Stimulated activated memory B cell treated with anti-CD40 and anti-IgM and Interleukin-4, amounts not matched to agents 10 μg/mL and 1 μg/mL and 100 μg/mL, for 72 hours (primary cell): Measurements from ENCODE around the gene ASTN2.

Experiments used
- ATAC-seq: fragments of 150-1000 bp; cut with Tn5 transposase; 2 replicates; pipeline ENCODE4 v1.10.0; 2021
- H3K27ac Mint-ChIP-seq: one replicate; pipeline ENCODE4 v1.8.0; 2022; ENCODE audit warnings: mild to moderate bottlenecking, mixed read lengths
- H3K27me3 Mint-ChIP-seq: one replicate; pipeline ENCODE4 v1.8.0; 2022; ENCODE audit warnings: mixed read lengths
- H3K36me3 Mint-ChIP-seq: one replicate; pipeline ENCODE4 v1.8.0; 2022; ENCODE audit warnings: mixed read lengths
- H3K4me1 Mint-ChIP-seq: one replicate; pipeline ENCODE4 v1.8.0; 2022; ENCODE audit warnings: mixed read lengths
- H3K4me3 Mint-ChIP-seq: one replicate; pipeline ENCODE4 v1.8.0; 2022; ENCODE audit warnings: mild to moderate bottlenecking, moderate library complexity, mixed read lengths
- H3K9me3 Mint-ChIP-seq: one replicate; pipeline ENCODE4 v1.8.0; 2022; ENCODE audit warnings: mixed read lengths

ASTN2 gene

DNA sequence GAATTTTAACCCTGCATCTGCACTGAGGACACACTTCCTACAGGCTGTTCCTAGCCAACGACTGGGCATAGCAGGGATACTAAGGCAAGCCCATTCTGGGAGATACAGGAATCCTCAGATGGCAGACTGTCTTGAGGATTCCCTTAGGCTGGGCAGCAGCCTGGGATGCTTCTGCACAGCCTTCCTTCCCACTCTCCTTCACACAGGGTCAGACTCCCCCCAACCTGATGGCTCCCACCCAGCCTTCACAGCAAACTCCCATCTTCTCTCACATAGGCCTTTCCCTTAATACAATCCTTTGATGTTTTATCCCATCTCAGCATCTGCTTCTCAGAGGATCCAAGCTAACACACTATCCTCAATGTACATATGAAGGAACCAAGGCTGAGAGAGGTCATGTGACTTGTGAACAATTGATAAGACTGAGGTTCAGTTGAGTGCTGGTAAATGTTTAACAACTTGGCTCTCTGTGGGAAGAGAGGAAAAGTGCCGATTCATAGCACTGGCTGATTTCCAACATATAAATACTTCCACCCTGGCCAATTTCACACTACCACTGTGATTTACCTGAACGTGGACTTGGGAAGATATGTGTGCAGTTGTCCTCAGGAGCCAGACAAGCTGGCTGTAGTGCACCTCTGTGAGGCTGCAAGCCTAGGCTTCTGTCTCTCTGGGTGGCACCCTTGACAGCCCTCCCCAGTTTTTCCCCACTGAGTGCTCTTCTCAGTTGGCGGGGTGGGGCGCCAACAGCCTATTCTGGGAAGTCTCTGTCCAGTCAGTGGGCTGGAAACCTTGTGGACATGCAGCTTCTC, 848.0 kb downstream of the ASTN2 start:
- ATAC-seq, result no peak
- Mint-ChIP-seq H3K9me3 (peaks cover 2% of the 10 kb centered on the region), H3K27ac (no peak overlapping the region), H3K4me1 (no peaks in the 10 kb centered on the region), H3K27me3 (no peaks in the 10 kb centered on the region), H3K4me3 (no peak overlapping the region), H3K36me3 (peaks cover 6% of the 10 kb centered on the region)

DNA sequence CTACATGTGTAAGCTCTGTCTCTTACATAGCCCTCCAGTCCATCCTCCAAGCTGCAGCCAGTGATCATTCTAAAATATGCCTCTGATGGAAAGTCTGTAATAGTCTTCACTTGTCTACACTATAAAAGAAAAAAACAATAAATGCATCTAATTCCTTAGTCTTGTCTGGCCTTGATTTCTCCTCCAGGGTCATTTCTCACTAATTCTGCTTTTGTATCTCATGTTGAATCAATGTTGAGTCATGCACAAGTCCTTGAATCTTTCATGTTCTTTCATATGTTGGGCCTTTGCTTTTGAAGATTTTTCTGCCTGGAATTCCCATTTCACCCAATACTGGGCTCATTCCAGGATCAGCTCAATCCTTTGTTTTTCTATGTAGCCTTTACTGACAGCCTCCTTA, 848.9 kb downstream of the ASTN2 start:
- Mint-ChIP-seq H3K27me3 (no peaks in the 10 kb centered on the region), H3K36me3 (peaks cover 6% of the 10 kb centered on the region), H3K4me1 (no peaks in the 10 kb centered on the region), H3K27ac (no peak overlapping the region), H3K4me3 (no peak overlapping the region), H3K9me3 (peaks cover 2% of the 10 kb centered on the region)
- no peak for ATAC-seq

DNA sequence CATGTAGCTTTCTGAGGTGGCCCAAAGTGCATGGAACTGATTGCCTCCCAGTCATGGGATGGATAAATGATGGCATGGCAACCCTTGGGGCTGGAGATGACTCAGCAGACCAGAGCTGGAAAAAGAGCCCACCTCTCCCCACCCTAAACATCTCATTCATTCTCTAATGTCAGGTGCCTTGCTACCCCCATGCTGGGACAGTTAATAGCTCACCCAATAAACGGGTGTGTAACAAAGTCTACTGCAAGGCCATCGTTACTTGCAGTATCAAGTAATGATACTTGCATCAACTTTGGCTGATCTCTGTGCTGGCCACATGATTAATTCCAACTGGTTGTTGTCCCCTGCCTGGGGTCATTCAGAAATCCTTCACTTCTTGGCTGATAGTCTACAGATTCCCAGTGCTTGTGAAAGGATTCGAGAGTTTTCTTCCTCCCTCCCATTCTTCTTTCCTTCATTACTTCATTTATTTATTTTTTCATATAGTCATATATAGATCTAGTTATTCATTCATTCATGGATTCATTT, 850.5 kb downstream of the ASTN2 start:
- Mint-ChIP-seq H3K9me3 (peaks cover 2% of the 10 kb centered on the region), H3K4me1 (no peaks in the 10 kb centered on the region), H3K27ac (no peak overlapping the region), H3K4me3 (no peak overlapping the region), H3K36me3 (peaks cover 6% of the 10 kb centered on the region), H3K27me3 (no peaks in the 10 kb centered on the region)
- no peak for ATAC-seq

DNA sequence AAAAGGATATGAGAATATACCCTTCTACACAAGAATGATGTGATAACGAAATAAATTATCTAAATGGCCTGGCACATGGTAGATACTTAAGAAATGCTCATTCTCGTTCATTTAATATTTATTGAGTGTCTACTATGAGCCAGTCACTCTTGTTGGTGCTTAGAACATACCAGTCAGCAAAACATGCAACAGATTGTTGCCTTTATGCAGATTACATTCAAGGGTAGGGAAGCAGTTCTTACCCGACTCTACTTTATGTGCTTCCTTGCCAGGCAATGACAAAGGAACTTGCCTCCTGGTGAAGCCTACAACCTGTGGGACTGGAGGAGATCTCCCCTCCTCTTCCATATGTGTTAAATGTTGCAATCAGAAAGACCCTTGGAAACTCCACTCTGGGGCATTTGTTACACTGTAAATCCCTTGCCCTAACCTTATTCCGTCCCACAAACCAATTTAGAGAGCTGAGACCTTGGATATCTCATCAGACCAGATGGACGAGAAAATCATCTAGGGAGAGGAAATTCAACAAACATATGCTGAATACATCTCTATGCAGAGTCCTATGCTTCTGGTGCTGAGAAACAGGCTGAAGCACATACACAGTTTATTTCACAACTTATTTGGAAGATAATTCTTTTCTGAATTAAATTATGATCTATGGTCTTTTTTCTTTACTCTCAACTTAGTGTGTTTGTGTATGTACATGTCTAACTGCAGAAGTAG, 855.9 kb downstream of the ASTN2 start:
- no peak for ATAC-seq
- Mint-ChIP-seq H3K9me3 (peaks cover 2% of the 10 kb centered on the region), H3K27ac (no peak overlapping the region), H3K4me1 (no peaks in the 10 kb centered on the region), H3K36me3 (peaks cover 6% of the 10 kb centered on the region), H3K27me3 (no peaks in the 10 kb centered on the region), H3K4me3 (no peak overlapping the region)

DNA sequence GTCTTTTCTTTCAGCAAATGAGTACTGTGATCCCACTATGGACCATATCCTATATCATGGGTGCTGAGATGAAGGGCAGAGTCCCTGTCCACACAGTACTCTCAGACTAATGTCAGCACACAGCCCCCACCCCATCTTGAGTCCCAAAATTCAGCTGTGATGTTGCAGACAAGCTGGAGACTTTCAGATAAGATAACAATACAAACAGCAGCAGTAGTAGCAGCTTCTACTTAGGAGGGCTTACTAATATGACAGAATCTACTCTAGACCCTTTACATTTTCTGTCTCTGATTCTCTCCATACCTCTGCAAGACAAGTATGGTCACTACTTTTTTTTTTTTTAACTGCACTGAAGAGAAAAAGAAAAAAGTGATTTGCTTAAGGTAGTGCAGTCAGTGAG, 856.8 kb downstream of the ASTN2 start:
- H3K36me3 Mint-ChIP-seq, result no peaks in the 10 kb centered on the region
- H3K27ac Mint-ChIP-seq, result no peak overlapping the region
- H3K4me1 Mint-ChIP-seq, result no peaks in the 10 kb centered on the region
- no peak for ATAC-seq
- no peaks in the 10 kb centered on the region for H3K9me3 Mint-ChIP-seq
- H3K27me3 Mint-ChIP-seq, result no peaks in the 10 kb centered on the region
- no peak overlapping the region for H3K4me3 Mint-ChIP-seq

DNA sequence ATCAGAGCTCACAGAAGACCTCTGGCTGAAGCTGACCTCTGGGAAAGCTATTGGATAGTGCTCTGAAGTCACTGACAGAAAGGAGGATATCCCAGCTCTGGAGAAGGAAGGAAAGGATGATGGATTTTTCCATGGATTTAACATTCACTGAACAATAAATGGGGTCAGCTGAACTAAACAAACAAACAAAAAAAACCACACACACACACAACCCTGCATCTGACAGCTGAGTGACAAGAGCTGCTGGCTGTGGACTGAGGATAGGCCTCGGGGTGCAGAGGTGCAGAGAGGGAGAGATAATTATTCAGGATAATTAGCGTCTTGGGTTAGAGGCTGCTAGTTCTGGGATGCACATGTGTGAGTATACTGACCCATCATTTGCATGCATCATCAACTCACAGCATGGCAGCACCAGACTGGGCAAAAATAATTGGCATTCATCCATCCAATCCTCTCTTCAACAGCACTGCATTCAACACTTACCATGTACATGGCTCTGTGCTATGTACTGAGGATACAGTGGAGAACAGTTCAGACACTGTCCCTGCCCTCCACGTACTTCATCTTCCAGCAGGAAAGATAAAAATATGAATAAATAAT, 859.2 kb downstream of the ASTN2 start:
- Mint-ChIP-seq H3K27ac (no peak overlapping the region), H3K36me3 (no peaks in the 10 kb centered on the region), H3K4me1 (no peaks in the 10 kb centered on the region), H3K9me3 (no peaks in the 10 kb centered on the region), H3K27me3 (no peaks in the 10 kb centered on the region), H3K4me3 (no peak overlapping the region)
- no peak for ATAC-seq

DNA sequence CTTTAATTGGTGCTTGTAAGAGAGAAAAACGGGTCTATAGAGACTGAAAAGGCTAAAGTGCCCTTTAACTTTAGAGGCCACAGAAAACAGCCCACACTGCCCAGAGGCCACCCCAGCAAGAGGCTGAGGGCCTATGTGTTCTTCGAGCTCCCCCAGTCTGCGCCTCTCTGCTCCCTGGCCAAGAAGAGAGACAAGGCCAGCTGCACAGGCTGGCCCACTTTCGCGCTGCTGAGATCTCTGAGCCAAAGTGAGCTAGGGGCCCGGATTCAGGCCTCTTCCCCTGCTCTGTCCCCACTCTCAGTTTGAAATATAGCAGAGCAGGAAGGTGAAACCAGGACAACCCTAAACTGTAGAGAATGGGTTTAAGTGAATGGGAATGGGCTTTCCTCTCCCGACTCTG, 859.7 kb downstream of the ASTN2 start:
- Mint-ChIP-seq H3K36me3 (no peaks in the 10 kb centered on the region), H3K27ac (no peak overlapping the region), H3K9me3 (no peaks in the 10 kb centered on the region), H3K27me3 (no peaks in the 10 kb centered on the region), H3K4me1 (no peaks in the 10 kb centered on the region), H3K4me3 (no peak overlapping the region)
- no peak for ATAC-seq

DNA sequence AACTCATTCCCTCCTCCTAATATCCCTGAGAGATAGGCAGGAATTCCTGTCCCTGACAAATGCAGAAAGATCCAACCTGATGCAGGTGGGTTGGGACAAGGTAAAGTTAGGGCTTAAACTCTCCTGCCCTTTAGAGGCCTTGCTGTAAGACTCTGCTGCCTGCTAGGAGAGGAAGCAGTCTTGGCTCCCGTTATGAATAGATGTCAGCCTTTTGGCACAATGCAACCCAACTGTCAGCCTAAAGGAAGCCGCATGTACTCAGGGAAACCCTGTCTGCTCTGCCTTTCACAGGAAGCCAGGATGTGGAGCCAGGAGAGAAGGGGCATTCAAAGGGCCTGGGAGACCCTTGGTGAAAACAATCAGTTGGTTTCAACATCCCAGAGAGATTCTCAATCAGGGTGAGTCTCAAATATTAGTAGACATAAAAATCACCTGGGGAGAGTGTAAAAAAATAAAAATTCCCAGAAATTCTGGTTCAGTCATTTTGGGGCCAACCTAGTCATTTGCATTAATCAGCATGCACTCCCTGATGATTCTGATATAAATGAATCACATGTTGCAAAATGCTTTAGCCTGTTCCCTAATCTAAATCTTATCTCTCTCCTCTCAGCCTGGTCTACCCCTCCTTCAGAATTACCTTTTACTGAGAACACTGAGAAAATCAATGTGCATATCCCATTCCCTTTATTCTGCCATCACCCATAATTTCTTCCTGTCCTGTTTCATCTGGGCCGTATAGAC, 864.0 kb downstream of the ASTN2 start:
- Mint-ChIP-seq H3K4me3 (no peak overlapping the region), H3K27ac (no peak overlapping the region), H3K27me3 (no peaks in the 10 kb centered on the region), H3K9me3 (no peaks in the 10 kb centered on the region), H3K36me3 (no peaks in the 10 kb centered on the region), H3K4me1 (peaks cover 6% of the 10 kb centered on the region)
- no peak for ATAC-seq

DNA sequence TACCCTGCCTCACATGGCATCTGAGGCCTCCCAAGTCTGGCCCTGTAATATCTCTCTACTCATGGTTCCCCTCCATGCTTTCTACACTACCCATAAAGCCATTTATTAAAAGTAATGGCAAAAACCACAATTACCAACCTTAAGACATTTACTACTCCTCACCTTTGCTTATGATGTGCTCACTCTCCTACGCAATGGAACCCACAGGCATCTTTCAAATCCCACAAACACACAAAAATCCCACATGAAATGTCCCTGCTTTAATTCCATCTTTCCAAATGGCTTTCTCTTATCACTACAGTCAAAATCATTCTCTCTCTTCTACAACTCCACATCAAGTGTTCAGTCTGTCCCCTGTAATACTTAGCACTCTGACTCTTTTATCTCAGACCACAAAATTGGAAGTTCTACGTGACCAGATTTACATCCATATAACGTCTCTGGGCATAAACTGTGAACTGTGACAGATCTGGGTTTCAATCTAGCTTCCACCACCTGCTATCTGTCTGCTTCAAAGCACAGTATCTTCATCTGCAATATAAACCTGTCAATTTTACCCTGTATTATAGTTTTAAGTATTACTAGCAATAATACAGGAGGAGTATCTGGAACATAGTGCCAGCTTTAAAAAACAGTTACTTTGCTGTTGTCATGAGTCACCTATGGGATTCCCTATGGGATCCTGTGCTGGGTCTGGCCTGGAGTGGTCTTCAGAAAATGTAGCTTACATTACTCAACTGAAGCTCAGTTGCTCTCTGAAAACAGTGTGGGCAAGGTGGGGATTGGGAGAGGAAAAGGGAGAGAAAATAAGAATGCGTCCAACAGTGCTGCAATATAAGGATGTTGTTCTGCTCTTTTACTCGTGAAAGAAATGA, 864.8 kb downstream of the ASTN2 start:
- H3K9me3 Mint-ChIP-seq, result no peaks in the 10 kb centered on the region
- H3K27ac Mint-ChIP-seq, result no peak overlapping the region
- ATAC-seq, result no peak
- H3K4me1 Mint-ChIP-seq, result peaks cover 6% of the 10 kb centered on the region
- H3K27me3 Mint-ChIP-seq, result no peaks in the 10 kb centered on the region
- no peak overlapping the region for H3K4me3 Mint-ChIP-seq
- no peaks in the 10 kb centered on the region for H3K36me3 Mint-ChIP-seq

DNA sequence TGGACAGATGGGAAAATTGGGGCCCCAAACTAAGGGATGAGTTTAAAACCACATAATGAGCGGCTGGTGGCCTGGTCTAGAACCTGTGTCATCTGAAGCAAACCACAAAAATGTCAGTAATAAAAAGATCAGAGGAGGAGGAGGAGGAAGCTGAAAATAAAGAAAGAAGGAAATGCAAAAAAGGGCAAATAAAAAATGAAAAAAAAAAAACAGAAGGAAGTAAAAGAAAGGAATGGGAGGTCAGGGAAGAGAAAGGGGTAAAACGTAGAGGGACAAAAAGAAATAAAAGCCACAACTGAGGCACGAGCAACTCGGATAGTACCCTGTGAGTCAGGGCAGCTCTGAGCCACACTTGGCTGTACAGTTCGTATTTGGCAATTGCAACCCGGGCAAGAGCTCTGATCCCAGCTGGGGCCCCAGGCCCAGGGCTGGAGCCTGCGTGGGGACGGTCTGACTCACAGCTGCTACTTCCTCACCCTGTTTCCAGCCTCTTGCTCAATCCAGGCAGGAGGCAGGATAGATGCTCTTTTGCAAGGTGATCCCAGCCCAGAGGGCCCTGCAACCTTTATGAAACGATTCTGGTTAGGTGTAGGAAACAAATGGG, 865.7 kb downstream of the ASTN2 start:
- Mint-ChIP-seq H3K4me1 (peaks cover 6% of the 10 kb centered on the region), H3K36me3 (no peaks in the 10 kb centered on the region), H3K4me3 (no peak overlapping the region), H3K27ac (no peak overlapping the region), H3K9me3 (no peaks in the 10 kb centered on the region), H3K27me3 (no peaks in the 10 kb centered on the region)
- no peak for ATAC-seq

DNA sequence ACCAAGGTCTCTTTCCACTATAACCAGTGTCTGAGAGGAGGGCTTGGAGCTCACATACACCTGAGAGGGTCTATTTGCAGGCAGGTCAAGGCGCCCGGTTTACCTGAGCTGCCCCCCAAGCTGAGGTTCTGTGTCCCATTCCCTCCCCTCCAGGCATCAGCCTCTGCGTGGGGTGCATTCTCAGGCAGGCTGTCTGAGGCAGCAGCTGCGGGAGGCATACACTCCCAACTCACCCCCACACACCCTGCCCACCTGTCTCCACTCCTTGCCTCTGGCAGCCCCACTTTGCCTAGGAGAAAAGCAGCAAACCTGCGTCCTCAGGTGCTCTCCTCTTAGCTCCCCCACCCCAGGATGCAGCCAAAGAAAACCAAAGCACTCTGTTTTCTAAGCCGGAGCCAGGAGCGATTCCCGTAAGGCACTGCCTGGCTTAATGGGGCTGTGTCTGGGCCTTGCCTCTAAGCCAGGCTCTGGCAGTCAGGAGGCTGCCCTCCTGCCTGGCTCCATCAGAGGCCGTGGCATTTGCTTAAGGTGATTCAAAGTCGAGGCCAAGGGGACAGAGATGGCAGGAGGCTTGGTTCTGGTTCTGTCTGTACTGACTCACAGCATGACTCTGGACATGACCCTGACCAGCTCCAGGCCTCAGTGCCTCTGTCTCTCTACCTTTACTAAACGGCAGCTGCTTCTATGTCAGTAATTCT, 867.0 kb downstream of the ASTN2 start:
- Mint-ChIP-seq H3K36me3 (no peaks in the 10 kb centered on the region), H3K27me3 (no peaks in the 10 kb centered on the region), H3K9me3 (no peaks in the 10 kb centered on the region), H3K4me1 (peaks cover 6% of the 10 kb centered on the region), H3K4me3 (no peak overlapping the region), H3K27ac (no peak overlapping the region)
- no peak for ATAC-seq

DNA sequence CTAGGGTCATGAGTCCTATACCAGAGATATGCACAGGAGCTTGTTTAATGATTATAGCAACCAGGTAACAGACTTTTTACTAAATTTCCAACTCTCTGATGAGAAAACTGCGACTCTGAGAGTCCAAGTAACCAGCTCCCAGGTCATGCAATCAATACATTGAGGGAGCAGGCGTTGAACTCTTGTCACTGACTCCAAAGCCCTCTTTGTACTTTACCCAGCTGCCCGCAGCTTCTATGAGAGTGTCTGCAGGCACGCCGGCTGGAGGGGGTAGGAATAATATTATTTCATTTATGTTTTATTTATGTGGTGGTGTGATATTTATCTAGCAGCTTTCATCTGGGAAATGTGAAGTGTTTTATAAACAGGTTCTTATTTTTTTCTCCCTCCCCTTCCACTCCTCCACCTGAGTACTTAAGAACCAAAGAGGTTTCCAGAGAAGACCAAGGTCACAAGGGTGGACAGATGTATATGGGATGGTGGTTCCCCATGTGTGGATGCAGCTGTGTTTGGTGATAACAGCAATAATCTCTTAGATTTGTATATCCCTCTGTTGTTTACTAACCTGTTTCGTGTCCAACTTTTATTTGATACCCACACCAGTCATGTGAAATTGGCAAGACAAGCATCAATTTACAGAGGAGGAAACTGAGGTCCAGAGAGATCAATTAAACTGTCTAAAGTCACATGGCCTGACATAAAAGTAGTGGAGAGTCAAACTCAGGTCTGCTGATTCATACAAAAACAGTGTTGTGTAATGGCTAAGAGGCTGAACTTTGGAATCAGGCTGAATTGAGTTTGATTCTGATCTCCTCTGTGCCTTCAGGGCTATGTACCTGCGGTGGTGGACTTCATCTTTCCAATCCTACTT, 867.9 kb downstream of the ASTN2 start:
- H3K9me3 Mint-ChIP-seq, result no peaks in the 10 kb centered on the region
- ATAC-seq, result no peak
- H3K27ac Mint-ChIP-seq, result no peak overlapping the region
- no peak overlapping the region for H3K4me3 Mint-ChIP-seq
- no peaks in the 10 kb centered on the region for H3K27me3 Mint-ChIP-seq
- no peaks in the 10 kb centered on the region for H3K36me3 Mint-ChIP-seq
- peaks cover 6% of the 10 kb centered on the region for H3K4me1 Mint-ChIP-seq

DNA sequence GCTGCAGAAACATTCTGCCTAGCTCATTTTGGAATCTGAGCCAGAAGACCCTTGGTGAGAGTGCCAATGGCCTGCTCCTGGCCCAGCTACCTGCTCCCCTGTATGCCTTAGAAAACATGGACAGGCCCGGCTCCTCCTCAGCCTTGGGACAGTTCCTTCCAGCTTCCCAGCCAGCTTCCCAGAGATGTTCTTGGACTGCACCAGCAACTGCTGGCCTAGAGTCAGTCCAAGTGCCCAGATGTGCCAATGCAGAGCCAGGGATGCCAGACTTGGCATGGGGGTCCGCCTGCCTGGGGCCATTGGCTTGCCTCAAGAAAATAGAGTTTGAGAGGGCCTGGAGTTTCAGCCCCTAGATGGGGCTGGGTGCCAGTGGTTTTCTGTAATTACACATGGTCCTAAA, 870.0 kb downstream of the ASTN2 start:
- Mint-ChIP-seq H3K9me3 (no peaks in the 10 kb centered on the region), H3K27ac (no peak overlapping the region), H3K27me3 (no peaks in the 10 kb centered on the region), H3K4me1 (peaks cover 6% of the 10 kb centered on the region), H3K4me3 (no peak overlapping the region), H3K36me3 (no peaks in the 10 kb centered on the region)
- no peak for ATAC-seq
